Measurements from ENCODE around the gene HES1.
"Not testable (repeated sequence)": the region's sequence is repeated elsewhere in the genome, so short reads cannot be mapped to it uniquely, and the experiment has no call there.

Gene HES1

GRCh38 chr3:194142156-194142910 is 6.4 kb downstream of the HES1 start:
- no peak for DNase-seq

- DNase-seq, result no peak
These were observed 9.8 kb downstream of the HES1 start for GRCh38 chr3:194145702-194146101.

- no peak for DNase-seq
These were observed 11.7 kb downstream of the HES1 start for GRCh38 chr3:194147679-194148078.

- no peak for DNase-seq
These were observed 12.4 kb downstream of the HES1 start for GRCh38 chr3:194148383-194148782.

GRCh38 chr3:194150252-194150934 is 14.4 kb downstream of the HES1 start:
- no peak for DNase-seq

GRCh38 chr3:194150935-194151302 is 15.0 kb downstream of the HES1 start:
- DNase-seq, result not testable (repeated sequence)

GRCh38 chr3:194154346-194154745 is 18.4 kb downstream of the HES1 start:
- no peak for DNase-seq

GRCh38 chr3:194156095-194156494 is 20.1 kb downstream of the HES1 start:
- DNase-seq, result no peak

- no peak for DNase-seq
These were observed 23.0 kb downstream of the HES1 start for GRCh38 chr3:194158942-194159439.

GRCh38 chr3:194160158-194160557 is 24.2 kb downstream of the HES1 start:
- DNase-seq, result no peak

- no peak for DNase-seq
These were observed 25.4 kb downstream of the HES1 start for GRCh38 chr3:194161131-194162045.

- no peak for DNase-seq
These were observed 26.2 kb downstream of the HES1 start for GRCh38 chr3:194162070-194162678.

- no peak for DNase-seq
These were observed 27.1 kb downstream of the HES1 start for GRCh38 chr3:194162817-194163584.

- no peak for DNase-seq
These were observed 27.7 kb downstream of the HES1 start for GRCh38 chr3:194163697-194164096.

GRCh38 chr3:194164861-194165260 is 28.9 kb downstream of the HES1 start:
- DNase-seq, result no peak

- DNase-seq, result no peak
These were observed 29.5 kb downstream of the HES1 start for GRCh38 chr3:194165271-194166018.

GRCh38 chr3:194166682-194167479 is 30.9 kb downstream of the HES1 start:
- no peak for DNase-seq

- DNase-seq, result no peak
These were observed 31.7 kb downstream of the HES1 start for GRCh38 chr3:194167480-194168282.

GRCh38 chr3:194168994-194169393 is 33.0 kb downstream of the HES1 start:
- no peak for DNase-seq

GRCh38 chr3:194169595-194169994 is 33.6 kb downstream of the HES1 start:
- DNase-seq, result no peak
